GM10248 (cell line): ENCODE results near the gene MYLK.

Source experiments
- CTCF ChIA-PET: fragments of 300-600 bp; sonication (Branson Sonifier 250); formaldehyde crosslinking; extraction: SDS; loops from one replicate; lab custom pipeline; 2021; ENCODE audit warnings: antibody characterized with exemption; lab: Yijun Ruan, JAX
- POLR2A ChIA-PET: fragments of 350-650 bp; sonication (Branson Sonifier 250); formaldehyde crosslinking; extraction: SDS; loops from one replicate; lab custom pipeline; 2020; ENCODE audit warnings: antibody characterized with exemption; lab: Yijun Ruan, JAX
- DNase-seq: peaks from one replicate; pipeline ENCODE4 v3.0.0; 2012; ENCODE audit errors: extremely low spot score
- TF ChIP-seq, protein P1 (sequence below): IDR thresholded peaks from 2 replicates; pipeline ENCODE4 v1.5.1; 2012; ENCODE audit warnings: mild to moderate bottlenecking, low read depth; ENCODE audit errors: extremely low read depth, missing control alignments, control extremely low read depth

Gene MYLK

DNA sequence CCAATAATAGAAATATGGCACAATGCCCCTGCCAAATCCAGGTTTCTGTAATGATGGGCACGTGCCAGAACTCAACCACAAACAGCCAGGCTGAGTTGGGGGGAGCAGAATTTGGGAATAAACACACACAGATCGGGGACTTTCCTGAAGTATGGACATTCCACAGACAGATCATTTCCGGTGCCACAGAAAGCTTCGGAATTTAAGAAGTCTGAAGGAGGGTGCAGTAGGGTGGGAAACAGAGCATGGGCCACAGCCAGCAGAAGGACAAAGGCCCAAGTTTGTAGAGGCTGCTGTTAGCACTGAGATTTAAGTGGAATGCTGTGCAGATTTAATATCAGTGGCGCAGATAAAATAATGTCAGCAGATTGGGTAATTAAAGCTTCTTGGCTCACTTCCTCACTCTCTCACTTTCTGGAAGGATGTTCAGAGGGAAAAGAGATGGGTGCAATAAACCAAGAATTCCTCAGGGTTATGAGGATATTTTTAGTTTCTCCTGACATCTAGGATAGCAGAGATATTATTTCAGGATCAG lies 67.4 kb downstream of the MYLK start:
- TF ChIP-seq, protein P1, sequence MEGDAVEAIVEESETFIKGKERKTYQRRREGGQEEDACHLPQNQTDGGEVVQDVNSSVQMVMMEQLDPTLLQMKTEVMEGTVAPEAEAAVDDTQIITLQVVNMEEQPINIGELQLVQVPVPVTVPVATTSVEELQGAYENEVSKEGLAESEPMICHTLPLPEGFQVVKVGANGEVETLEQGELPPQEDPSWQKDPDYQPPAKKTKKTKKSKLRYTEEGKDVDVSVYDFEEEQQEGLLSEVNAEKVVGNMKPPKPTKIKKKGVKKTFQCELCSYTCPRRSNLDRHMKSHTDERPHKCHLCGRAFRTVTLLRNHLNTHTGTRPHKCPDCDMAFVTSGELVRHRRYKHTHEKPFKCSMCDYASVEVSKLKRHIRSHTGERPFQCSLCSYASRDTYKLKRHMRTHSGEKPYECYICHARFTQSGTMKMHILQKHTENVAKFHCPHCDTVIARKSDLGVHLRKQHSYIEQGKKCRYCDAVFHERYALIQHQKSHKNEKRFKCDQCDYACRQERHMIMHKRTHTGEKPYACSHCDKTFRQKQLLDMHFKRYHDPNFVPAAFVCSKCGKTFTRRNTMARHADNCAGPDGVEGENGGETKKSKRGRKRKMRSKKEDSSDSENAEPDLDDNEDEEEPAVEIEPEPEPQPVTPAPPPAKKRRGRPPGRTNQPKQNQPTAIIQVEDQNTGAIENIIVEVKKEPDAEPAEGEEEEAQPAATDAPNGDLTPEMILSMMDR, result no peak
- POLR2A ChIA-PET, result no interaction called here
- CTCF ChIA-PET, result interaction anchor here (1.3 kb wide), 1 partner anchor 15 kb away, joined by 3 read pairs; no protein-coding TSS in a partner anchor
- no peak for DNase-seq

DNA sequence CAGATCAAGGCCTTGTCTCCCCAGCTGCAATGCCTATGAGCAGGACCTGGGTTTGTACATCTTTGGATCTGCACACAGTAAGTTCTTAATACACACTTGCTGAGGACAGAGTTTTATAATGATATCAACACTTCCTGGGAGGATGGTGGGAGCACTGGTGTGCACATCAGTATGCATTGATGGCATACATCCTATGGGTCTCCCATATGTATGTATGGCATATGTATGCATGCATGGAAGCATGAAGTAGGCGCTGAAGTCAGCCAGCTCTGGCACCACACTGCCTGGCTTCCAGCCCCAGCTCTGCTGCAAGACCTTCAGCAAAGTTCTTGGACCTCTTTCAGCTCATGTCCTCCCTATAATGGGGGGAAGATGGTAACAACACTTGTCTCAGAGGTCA lies 68.2 kb downstream of the MYLK start:
- TF ChIP-seq, protein P1, result no peak
- CTCF ChIA-PET, result interaction anchor here (1.3 kb wide), 2 partner anchors 12 to 15 kb away, joined by 3 to 4 read pairs; no protein-coding TSS in a partner anchor
- DNase-seq, result no peak
- POLR2A ChIA-PET, result no interaction called here

DNA sequence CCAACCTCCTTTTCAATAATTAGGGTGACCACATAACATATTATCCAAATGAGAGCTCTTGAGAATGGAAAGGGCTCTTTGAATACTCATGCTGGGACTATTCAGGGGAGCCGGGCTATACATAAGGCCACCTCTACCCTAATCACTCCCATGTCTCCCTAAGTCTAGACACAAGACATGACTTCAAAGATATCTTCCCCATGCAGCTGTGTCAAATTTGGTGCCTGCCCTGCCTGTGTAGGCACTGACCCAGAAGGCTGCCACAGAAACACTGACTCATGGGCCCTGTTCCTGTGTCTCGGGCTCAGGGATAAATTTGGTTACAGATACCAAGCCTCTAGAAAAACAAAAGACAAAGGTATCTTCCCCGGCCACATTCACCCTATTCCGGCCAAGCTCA lies 70.3 kb downstream of the MYLK start:
- TF ChIP-seq, protein P1, result no peak
- CTCF ChIA-PET, result no interaction called here
- POLR2A ChIA-PET, result no interaction called here
- DNase-seq, result no peak

DNA sequence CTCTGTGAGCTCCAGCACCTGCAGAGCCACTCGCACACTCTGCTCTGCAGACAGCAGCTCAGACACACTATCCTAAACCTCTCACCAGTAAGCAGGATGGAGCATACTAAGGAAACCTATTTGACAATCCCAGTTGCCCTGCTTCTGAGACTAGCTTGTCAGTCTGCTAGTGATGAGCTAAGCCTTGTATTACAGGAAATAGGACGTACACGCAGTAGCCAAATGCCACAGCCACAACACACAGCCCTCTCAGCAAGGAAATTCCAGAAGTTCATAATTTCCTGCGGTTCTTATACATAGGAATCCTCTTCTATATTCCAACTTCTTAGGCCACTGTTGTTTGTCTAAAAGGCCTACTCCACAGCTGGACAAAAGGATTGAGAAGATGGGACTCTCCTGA lies 74.5 kb downstream of the MYLK start:
- no peak for DNase-seq
- POLR2A ChIA-PET, result no interaction called here
- CTCF ChIA-PET, result interaction anchor here (1.0 to 1.8 kb wide), 3 partner anchors 9 to 86 kb away, joined by 3 read pairs; no protein-coding TSS in a partner anchor
- TF ChIP-seq, protein P1, result no peak

DNA sequence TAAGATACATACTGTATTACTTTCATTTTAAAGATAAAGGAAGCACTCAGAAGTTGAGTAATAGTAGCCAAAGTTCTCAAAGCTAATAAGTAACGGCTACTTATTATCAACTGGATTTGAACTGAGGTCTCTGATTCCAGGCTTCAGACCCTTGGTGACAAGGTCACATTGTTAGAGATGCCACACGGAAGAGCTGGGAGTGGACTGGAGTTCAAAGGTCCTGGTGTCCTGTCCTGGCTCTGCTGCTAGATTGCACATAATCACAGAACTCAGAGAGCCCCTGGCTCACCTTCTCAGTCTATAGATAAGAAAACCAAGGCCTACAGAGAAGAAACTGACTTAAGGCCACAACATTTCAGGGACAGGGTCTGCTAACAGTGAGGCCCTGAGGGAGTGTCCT lies 75.3 kb downstream of the MYLK start:
- DNase-seq, result no peak
- TF ChIP-seq, protein P1, result no peak
- ChIA-PET POLR2A (no interaction called here), CTCF (interaction anchor here (2.4 kb wide), 1 partner anchor 10 kb away, joined by 6 read pairs; no protein-coding TSS in a partner anchor)

DNA sequence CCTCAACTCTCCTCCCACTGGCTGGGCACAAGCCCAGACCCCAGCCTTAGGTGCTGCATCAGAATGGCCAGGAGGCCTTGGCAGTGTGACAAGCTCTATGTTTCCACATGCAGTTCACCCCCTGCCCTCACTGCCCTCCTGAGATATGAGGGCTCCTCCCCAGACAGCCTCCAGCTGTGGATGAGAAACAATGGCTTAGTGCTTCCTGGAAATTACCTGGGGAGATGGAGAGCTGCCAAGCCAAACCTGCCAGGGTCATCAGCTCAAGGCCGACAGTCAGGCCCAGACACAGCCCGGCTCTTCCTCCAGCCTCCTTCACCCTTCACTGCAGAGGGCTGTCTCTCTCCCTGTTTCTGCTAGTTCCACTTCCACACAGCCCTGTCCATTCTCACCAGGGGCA lies 76.3 kb downstream of the MYLK start:
- POLR2A ChIA-PET, result interaction anchor here (0.6 kb wide), 1 partner anchor 36 kb away, joined by 3 read pairs; no protein-coding TSS in a partner anchor
- no peak for DNase-seq
- CTCF ChIA-PET, result interaction anchor here (2.4 kb wide), 1 partner anchor 11 kb away, joined by 6 read pairs; no protein-coding TSS in a partner anchor
- TF ChIP-seq, protein P1, result no peak
